Mesodermal cell (in vitro differentiated cells): ENCODE results near the gene QSOX1.

Experiments used
- H3K27ac ChIP-seq: 2 replicates; pipeline ENCODE4 v1.7.0; 2013; ENCODE audit warnings: mild to moderate bottlenecking, low read depth, low read length, moderate library complexity; ENCODE audit not compliant: severe bottlenecking
- H3K36me3 ChIP-seq: 2 replicates; pipeline ENCODE4 v1.7.1; 2013; ENCODE audit warnings: mild to moderate bottlenecking, low read length, moderate library complexity; ENCODE audit not compliant: control insufficient read depth, insufficient read depth
- H3K4me1 ChIP-seq: one replicate; pipeline ENCODE4 v1.7.1; 2013; ENCODE audit warnings: mild to moderate bottlenecking, low read length; ENCODE audit not compliant: insufficient read depth, control insufficient read depth, poor library complexity, severe bottlenecking
- H3K4me3 ChIP-seq: 2 replicates; pipeline ENCODE4 v1.7.0; 2013; ENCODE audit warnings: low read length, control low read depth, mild to moderate bottlenecking; ENCODE audit not compliant: insufficient read depth, poor library complexity, severe bottlenecking; ENCODE audit errors: extremely low read depth
- H3K9me3 ChIP-seq: 2 replicates; pipeline ENCODE4 v1.7.1; 2013; ENCODE audit warnings: mild to moderate bottlenecking, low read length, moderate library complexity; ENCODE audit not compliant: control insufficient read depth
- WGBS, 2 experiments: methylation state at CpG; one replicate each; pipeline ENCODE4 v1.1.5; 2013; ENCODE audit warnings: missing lambda C conversion rate in 2 of 2; ENCODE audit not compliant: insufficient coverage in 2 of 2; 5-methylcytosine and 5-hydroxymethylcytosine counted together

The QSOX1 gene

DNA sequence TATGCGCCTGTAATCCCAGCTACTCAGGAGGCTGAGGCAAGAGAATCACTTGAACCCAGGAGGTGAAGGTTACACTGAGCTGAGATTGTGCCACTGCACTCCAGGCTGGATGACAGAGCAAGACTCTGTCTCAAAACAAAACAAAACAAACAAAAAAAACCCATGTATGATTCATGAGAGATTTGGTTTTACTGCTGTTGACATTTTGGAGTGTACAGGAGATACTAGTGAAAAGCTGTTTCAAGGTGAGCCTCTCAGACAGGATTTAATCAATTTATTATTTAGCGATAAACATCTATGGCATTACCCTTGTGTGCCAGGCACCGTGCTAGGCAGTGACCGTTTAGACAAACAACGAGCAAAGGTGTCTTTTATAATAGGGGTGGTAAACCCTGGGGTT is 91.9 kb downstream of the QSOX1 start:
- no peak overlapping the region for H3K27ac ChIP-seq
- no peak overlapping the region for H3K4me3 ChIP-seq
- H3K4me1 ChIP-seq: peaks cover 11% of the 10 kb centered on the region
- H3K9me3 ChIP-seq: no peaks in the 10 kb centered on the region
- H3K36me3 ChIP-seq: no peaks in the 10 kb centered on the region
- WGBS, 2 experiments: 96 to 100% methylated on average over 4 of the region's 5 CpGs

GRCh38 chr1:180247061-180247460 is 92.4 kb downstream of the QSOX1 start:
- Histone ChIP-seq H3K4me3 (no peak overlapping the region), H3K4me1 (peaks cover 11% of the 10 kb centered on the region), H3K27ac (no peak overlapping the region), H3K36me3 (no peaks in the 10 kb centered on the region), H3K9me3 (no peaks in the 10 kb centered on the region)
- 64 to 88% methylated on average over 3 of the region's 3 CpGs for WGBS, 2 experiments

GRCh38 chr1:180247580-180247979 is 92.9 kb downstream of the QSOX1 start:
- 90 to 93% methylated on average over 3 to 4 of the region's 4 CpGs for WGBS, 2 experiments
- Histone ChIP-seq H3K27ac (no peak overlapping the region), H3K4me1 (peaks cover 11% of the 10 kb centered on the region), H3K4me3 (no peak overlapping the region), H3K9me3 (no peaks in the 10 kb centered on the region), H3K36me3 (no peaks in the 10 kb centered on the region)

DNA sequence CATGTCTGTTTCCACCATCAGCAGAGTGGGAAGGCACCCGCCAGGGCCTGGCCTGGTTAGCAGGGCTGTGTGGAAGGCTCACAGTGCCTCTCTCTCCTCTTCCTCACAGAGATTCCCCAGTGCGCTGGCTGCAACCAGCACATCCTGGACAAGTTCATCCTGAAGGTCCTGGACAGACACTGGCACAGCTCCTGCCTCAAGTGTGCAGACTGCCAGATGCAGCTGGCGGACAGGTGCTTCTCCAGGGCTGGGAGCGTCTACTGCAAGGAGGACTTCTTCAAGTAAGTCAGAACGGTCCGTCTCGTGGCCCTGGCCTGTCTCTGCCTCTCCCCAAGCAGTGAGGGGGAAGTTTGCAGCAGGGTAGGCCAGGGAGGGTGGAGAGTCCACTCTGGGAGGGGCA is 93.5 kb downstream of the QSOX1 start:
- H3K4me1 ChIP-seq: peaks cover 11% of the 10 kb centered on the region
- no peak overlapping the region for H3K27ac ChIP-seq
- no peaks in the 10 kb centered on the region for H3K9me3 ChIP-seq
- 91 to 96% methylated on average over 4 to 6 of the region's 7 CpGs for WGBS, 2 experiments
- no peak overlapping the region for H3K4me3 ChIP-seq
- H3K36me3 ChIP-seq: no peaks in the 10 kb centered on the region

DNA sequence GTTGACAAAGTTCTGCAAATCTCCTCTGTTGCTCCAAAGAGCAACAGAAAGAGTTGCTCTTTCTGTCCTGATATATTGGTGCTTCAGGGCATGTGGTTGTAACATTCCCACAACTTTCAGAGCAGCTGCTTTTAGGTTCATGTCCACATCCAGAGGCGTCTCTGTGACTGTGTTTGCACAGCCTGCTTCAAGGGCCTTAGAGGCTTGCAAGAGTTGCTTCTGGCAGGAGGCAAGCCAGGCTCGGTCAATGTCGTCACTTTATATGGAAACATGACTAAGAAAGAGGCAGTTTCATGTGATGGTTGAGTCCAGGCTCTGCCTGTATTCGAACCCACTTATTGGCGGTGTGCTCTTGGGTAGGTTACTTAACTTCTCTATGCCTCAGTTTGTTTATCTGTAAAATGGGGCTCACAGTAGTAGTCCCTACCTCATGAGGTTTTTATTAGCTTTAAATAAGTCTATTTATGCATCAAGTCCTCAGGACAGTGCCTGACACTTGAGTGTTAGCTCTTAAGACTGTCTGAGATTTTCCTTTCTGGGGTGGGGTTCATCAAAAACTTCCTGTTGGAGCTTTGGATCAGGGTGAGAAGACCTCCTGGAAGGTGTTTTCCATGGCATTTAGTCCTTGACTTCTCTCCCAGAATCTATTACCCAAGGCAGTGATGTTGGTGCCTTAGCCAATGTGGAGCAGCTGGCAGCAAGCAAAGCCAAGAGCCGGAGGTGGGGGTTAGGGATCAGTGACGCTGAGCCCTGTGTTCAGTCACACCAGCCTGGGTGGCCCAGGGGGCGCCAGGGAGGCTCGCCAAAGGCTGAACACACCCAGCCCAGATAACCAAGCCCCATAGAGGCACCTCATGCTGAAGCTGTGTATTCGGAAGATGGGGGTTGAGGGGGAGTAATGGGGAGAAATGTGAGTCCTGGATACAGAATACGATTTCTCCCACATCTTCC is 94.3 kb downstream of the QSOX1 start:
- Histone ChIP-seq H3K4me3 (no peak overlapping the region), H3K36me3 (no peaks in the 10 kb centered on the region), H3K27ac (no peak overlapping the region), H3K9me3 (no peaks in the 10 kb centered on the region), H3K4me1 (peaks cover 11% of the 10 kb centered on the region)
- WGBS, 2 experiments: 84 to 87% methylated on average over 6 to 8 of the region's 11 CpGs

- H3K27ac ChIP-seq: no peak overlapping the region
- WGBS, 2 experiments: 76 to 90% methylated on average over 8 to 10 of the region's 13 CpGs
- peaks cover 11% of the 10 kb centered on the region for H3K4me1 ChIP-seq
- H3K4me3 ChIP-seq: no peak overlapping the region
- no peaks in the 10 kb centered on the region for H3K36me3 ChIP-seq
- H3K9me3 ChIP-seq: no peaks in the 10 kb centered on the region
These were observed 95.2 kb downstream of the QSOX1 start for GRCh38 chr1:180249725-180250498.

- WGBS, 2 experiments: 87 to 95% methylated on average over 7 of the region's 7 CpGs
- Histone ChIP-seq H3K4me3 (no peak overlapping the region), H3K9me3 (no peaks in the 10 kb centered on the region), H3K4me1 (peaks cover 11% of the 10 kb centered on the region), H3K27ac (no peak overlapping the region), H3K36me3 (no peaks in the 10 kb centered on the region)
These were observed 95.8 kb downstream of the QSOX1 start for GRCh38 chr1:180250499-180250770.

GRCh38 chr1:180250883-180251509 is 96.3 kb downstream of the QSOX1 start:
- H3K4me3 ChIP-seq: no peak overlapping the region
- no peak overlapping the region for H3K27ac ChIP-seq
- no peaks in the 10 kb centered on the region for H3K9me3 ChIP-seq
- peaks cover 11% of the 10 kb centered on the region for H3K4me1 ChIP-seq
- WGBS, 2 experiments: 79 to 86% methylated on average over 15 to 16 of the region's 16 CpGs
- no peaks in the 10 kb centered on the region for H3K36me3 ChIP-seq

GRCh38 chr1:180251526-180252305 is 97.0 kb downstream of the QSOX1 start:
- H3K4me1 ChIP-seq: peaks cover 11% of the 10 kb centered on the region
- no peaks in the 10 kb centered on the region for H3K9me3 ChIP-seq
- 82 to 86% methylated on average over 4 to 9 of the region's 9 CpGs for WGBS, 2 experiments
- H3K27ac ChIP-seq: no peak overlapping the region
- H3K36me3 ChIP-seq: no peaks in the 10 kb centered on the region
- H3K4me3 ChIP-seq: no peak overlapping the region
